Measurements from ENCODE around the gene HNRNPUL1.
"Not testable (repeated sequence)": the region's sequence is repeated elsewhere in the genome, so short reads cannot be mapped to it uniquely, and the experiment has no call there.

HNRNPUL1 gene

DNA sequence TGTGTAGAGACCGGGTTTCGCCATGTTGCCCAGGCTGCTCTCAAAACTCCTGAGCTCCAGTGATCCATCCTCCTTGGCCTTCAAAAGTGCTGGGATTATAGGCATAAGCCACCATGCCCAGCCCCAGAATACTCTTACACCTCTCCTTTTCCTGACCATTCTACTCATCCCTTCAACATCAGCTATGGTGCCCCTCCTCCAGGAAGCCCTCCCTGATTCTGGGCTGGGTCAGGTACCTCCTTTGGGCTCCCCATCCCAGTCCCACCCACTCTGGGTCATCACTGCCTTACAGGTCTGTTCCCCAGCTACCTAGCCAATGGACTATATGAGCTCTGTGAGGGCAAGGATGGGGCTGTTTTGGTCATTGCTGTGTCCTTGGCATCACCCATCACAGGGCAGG is 80.0 kb downstream of the HNRNPUL1 start:
- TF ChIP-seq POLR2A (IDR thresholded peaks at IDR 0.05; ENCODE audit: low read depth, low read length): no peak
- DNase-seq (ENCODE audit: insufficient read length, low spot score): no peak
- FAIRE-seq: no peak

DNA sequence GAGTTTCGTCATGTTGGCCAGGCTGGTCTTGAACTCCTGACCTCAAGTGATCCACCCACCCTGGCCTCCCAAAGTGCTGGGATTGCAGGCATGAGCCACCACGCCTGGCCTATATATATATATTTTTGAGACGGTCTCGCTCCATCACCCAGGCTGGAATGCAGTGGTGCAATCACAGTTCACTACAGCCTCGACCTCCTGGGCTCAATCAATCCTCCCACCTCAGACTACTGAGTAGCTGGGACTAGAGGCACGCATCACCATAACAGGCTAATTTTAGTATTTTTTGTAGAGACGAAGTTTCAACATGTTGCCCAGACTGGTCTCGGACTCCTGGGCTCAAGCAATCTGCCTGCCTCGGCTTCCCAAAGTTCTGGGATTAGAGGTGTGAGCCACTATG is 82.7 kb downstream of the HNRNPUL1 start:
- not testable (repeated sequence) for DNase-seq (ENCODE audit: insufficient read length, low spot score); FAIRE-seq

DNA sequence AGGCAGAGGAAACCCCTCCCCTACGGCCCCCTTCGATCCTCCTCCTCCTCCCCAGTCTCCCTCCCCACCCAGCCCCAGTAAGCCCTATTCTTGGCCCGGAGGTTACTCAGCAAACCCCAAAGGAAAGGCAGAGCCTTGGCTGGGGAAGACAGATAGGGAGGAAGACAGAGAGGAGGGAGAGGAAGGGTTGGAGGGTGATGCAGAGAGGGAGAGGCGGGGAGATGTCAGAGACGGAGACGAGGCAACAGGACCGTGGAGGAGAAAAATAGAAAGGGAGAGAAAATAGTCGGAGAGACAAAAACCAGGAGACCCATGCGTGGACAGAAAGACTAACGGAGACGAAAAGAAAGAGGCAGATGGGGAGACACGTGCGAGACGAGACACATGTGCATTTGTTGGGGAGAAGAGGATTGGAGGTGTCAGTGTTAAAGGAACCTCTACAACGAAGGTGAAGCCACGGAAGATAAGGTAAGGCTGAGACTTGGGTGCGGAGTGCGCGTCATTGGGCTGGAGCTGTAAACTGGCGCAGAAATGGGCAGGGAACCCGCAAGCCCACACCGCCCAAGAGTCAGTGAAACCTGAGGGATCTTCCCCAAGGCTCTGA is 86.7 kb downstream of the HNRNPUL1 start:
- DNase-seq (ENCODE audit: insufficient read length, low spot score) (no peak), FAIRE-seq (no peak)
- no peak for TF ChIP-seq POLR2A (IDR thresholded peaks at IDR 0.05; ENCODE audit: low read depth, low read length)

DNA sequence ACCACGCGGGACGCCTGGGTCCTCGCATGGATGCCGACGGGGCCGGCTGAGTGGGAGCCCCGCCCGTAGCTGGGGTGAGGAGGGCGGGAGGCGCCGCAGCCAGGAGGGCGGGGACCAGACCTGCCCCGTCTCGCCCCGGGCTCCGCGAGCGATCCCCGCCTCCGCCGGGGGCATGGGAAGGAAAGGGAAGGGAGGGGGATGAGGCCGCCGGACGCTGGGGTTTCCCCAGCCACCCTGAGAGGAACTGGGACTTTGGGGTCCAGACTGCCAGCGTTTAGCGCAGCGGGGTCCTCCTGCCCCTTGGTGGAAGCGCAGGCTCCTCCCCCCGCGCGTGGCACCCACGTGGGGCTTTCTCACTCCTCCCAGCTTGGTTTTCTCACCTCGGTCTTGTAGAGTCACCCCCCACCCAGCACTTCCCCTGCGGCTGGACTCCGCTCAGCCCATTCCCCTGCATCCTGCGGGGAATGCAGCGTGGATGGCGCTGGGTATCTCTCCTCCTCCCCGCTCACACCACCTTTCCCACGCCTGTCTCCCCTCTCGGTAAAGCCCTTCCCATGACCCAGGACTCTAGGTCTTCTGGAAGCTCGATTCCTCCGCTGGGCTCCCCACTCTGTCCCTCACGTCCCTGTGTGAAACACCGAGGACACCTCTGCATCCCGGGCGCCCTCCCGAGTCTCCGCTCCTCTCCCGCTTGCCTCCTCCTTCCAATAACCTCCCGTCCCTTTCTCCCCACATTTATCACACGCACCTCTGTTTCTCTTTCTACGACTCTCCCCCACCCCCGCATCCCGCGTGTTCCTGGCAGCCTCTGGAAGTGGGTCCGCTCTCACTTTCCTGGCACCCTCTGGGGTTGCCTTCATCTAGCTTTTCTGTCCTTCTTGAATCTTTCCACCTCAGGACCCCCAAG is 87.4 kb downstream of the HNRNPUL1 start:
- FAIRE-seq (no peak), DNase-seq (ENCODE audit: insufficient read length, low spot score) (peak; percentile 87)
- TF ChIP-seq POLR2A (IDR thresholded peaks at IDR 0.05; ENCODE audit: low read depth, low read length): 0 out of 2 replicates have a peak, but pooled peaks have one; percentile 31

DNA sequence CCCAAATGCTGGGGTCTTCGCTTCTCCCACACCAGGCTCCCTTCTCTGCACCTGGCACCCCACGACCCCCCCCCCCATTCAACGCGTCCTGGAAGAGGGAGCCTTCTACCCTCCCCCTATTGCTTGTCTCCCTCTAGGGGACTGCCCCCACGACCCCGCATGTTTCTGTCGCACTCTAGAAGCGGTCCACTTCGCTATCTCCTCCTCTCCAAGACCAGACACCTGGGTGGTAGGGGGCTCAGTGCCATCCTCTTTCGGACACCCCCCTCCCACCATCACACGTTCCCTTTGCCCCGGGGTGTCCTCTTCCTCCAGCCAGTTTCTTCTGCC is 88.1 kb downstream of the HNRNPUL1 start:
- DNase-seq (ENCODE audit: insufficient read length, low spot score) (no peak), FAIRE-seq (no peak)
- no peak for TF ChIP-seq POLR2A (IDR thresholded peaks at IDR 0.05; ENCODE audit: low read depth, low read length)

DNA sequence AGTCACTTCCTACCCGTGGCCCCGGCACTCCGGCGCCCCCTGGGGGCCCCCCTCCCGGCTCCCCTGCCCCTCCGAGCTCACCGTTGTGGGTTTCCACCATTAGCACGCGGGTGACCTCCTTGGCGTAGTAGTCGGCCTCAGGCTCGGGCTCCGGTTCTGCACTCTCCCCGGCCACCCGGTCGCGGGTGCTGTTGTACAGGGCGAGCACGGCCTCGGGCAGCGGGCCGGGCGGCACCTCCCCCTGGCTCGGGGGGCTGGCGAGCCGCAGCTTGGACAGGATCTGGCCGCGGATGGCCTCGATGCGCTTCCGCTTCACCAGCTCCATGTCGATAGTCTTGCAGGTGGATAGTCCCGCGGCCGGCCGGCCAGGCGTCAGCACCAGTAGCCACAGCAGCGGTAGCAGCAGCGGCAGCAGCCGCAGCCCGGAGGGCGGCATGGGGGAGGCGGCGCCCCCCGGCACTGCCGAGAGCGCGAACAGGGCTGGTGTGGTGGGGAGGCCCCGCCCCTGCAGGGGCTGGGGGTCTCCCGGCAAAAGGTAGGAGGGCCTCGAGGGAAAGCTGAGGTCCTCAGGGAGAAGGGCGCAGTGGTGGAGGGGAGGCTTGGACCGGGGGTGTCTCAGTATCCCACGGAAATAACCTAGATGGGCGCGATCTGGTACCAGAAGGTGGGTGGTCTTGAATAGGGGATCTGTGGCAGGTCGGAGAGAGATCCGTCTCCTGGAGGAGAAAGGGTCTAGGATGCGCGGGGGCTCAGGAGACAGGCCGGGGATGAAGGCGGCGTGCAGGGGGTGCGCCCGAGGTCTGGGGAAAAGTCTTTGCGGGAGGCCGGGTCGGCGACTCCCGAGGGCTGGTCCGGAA is 88.7 kb downstream of the HNRNPUL1 start:
- DNase-seq (ENCODE audit: insufficient read length, low spot score) (no peak), FAIRE-seq (no peak)
- TF ChIP-seq POLR2A (IDR thresholded peaks at IDR 0.05; ENCODE audit: low read depth, low read length): 0 out of 2 replicates have a peak, but pooled peaks have one; percentile 28

DNA sequence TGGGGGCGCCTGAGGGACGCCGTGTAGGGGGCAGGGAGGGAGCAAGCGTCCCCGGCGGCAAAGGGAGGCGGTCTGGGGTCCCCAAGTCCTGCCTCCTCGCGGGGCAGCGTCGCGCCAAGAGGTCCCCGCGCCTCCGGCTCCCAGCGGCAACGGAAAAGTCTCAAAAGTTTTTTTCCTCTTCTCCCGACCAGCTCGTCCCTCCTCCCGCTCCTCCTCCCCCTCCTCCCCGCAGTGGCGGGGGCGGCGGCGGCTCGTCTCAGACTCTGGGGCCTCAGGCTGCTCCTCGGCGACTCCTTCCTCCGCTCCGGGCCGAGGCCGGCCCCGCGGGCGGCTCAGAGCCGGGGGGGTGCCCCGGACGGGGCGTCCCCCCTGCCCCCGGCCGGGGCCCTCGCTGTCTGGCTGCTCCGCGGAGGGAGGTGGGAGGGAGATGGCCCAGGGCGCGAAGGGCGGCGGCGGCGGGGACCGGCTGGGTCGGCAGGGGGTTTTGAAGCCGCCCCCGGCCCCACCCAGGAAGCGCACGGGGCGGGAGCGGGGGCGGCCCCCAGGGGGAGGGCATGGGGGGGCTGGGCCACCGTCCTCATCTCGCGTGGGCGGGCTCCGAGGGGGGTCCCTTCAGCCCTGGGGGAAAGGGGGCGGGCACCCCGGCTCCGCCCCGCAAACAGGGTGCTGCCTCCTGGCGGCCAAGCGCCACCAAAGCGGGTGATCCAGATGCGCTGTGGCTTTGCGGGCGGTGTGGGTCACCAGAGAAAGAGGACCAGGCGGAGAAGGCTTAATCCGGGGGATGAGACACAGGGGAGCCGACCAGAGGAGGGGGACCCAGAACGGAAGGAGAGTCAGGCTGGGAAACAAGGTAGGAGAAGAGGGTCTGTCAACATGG is 89.5 kb downstream of the HNRNPUL1 start, which contains the start of gene TGFB1:
Gene TGFB1, minus strand, starts transcription at position 457 of the 877 bp plus-strand sequence. CDS start 878 bp downstream, outside the sequence.
- FAIRE-seq (no peak), DNase-seq (ENCODE audit: insufficient read length, low spot score) (peak; percentile 97)
- TF ChIP-seq POLR2A (IDR thresholded peaks at IDR 0.05; ENCODE audit: low read depth, low read length): peak; percentile 81

DNA sequence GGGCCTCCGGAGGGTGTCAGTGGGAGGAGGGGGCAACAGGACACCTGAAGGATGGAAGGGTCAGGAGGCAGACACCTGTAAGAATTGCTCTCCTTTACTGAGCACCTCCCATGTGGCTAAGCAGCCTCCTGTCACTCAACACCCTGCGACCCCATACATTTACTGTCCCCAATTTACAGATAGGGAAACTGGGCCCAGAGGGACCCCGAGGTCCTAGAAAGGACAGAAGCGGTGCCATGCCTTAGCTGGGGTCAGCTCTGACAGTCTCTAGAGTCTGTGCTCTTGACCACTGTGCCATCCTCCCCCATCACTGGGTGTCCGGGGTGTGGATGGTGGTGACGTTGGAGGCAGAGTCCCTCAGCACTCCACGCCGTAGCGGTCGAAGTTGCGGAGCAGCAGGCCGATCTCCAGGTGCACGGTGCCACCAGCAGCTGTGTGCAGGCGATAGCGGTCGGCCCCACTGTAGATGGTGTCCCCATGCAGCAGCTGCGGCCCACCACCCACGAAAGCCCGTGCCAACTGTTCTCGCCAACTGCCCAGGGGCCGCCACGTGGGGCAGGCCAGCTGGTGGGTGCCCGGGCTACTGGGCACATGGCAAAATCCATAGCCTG is 90.3 kb downstream of the HNRNPUL1 start:
- FAIRE-seq: no peak
- no peak for DNase-seq (ENCODE audit: insufficient read length, low spot score)
- no peak for TF ChIP-seq POLR2A (IDR thresholded peaks at IDR 0.05; ENCODE audit: low read depth, low read length)

DNA sequence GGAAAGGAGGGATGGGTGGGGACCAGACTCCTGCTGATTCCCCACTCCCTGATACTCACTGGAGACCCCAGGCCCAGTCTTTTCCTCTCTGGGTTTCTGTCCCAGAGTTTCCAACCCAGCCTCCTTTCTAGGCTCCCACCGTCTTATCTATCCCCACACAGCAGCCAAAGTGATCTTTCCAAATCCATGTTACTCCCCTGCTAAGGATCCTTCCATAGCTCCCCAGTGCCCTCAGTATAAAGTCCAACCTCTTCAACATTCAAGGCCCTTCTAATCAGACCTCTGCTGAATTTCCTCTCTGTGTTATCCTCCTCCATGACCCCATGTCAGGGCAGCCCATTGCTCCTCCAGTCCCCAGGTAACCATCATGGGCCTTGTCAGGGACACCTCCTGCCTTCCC is 90.9 kb downstream of the HNRNPUL1 start:
- no peak for TF ChIP-seq POLR2A (IDR thresholded peaks at IDR 0.05; ENCODE audit: low read depth, low read length)
- no peak for FAIRE-seq

DNA sequence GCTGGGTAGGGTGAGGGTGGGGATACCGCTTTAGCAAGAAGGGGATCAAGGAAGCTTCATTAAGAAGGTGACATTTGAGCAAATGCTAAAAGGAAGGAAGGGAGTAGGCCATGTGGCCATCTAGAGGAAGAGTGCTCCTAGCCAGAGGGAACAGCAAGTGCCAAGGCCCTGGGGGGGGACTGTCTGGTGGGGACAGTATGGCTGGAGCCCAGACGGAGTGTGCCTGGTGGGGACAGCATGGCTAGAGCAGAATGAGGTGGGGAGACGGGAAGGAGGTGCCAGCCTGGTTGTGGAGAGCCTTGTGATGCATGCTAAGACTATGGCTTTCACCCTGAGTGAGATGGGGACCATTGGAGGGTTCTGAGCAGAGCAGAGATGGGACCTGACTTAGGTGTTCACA is 91.6 kb downstream of the HNRNPUL1 start:
- no peak for FAIRE-seq
- DNase-seq (ENCODE audit: insufficient read length, low spot score): no peak
- no peak for TF ChIP-seq POLR2A (IDR thresholded peaks at IDR 0.05; ENCODE audit: low read depth, low read length)

More for the DNA sequence above, 90.9 kb downstream of the HNRNPUL1 start:
- DNase-seq (ENCODE audit: insufficient read length, low spot score): no peak

DNA sequence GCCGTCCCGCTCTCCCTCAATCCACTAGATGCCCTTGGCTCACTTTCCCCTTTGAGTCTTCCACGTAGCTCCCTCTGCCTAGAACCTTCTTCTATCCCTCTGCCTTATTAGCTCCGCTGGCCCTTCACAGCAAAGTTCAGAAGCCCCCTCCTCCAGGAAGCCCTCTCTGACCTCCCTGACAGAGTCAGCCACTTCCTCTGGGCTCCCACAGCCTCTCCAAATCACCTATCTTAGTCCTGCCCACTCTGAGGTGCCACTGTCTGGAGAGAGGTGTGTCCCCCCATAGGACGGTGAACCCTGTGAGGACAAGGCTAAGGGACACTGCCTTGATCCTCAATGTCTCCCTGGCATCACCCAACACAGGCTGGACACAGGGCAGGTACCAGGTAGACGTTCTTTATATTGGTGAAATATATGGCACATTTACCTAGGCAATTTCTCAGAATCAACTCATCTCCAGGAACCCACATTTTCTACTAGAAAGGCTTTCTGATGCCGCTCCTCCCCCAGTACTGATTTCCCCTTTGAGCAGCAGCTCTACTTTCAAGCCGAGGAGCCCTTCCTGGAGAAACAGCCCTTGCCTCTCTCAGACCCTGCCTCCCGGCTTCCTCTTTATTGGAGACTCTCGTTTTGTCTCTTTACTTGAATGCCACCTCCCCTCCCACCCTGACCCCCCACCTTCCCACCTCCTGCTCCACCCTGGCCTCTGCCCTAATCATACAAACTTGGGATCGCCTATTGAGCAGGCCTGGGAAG is 93.0 kb downstream of the HNRNPUL1 start:
- DNase-seq (ENCODE audit: insufficient read length, low spot score) (no peak), FAIRE-seq (no peak)
- no peak for TF ChIP-seq POLR2A (IDR thresholded peaks at IDR 0.05; ENCODE audit: low read depth, low read length)

All from H54 (cell line).